Measurements from ENCODE around the gene GLCCI1.

GRCh38 chr7:8056439-8056838, 87.8 kb downstream of the GLCCI1 start:
- no peak for TF ChIP-seq CTCF (IDR thresholded peaks at IDR 0.05; ENCODE audit: low read depth, low read length)
- TF ChIP-seq EZH2phosphoT487 (IDR thresholded peaks at IDR 0.05; ENCODE audit: low read depth): no peak
